Uterus (tissue), 2 donors: ENCODE data around the gene ZBED6.

Experiments used
- CTCF ChIP-seq, 4 experiments: fragments of 200-600 bp in 2 of 4; fragments of 450-650 bp in 2 of 4; sonication (generic) in 2 of 4; IDR thresholded peaks; one replicate each; pipeline ENCODE4 v1.5.1; 2016 to 2019; ENCODE audit warnings: antibody characterized with exemption in 4 of 4, mild to moderate bottlenecking in 2 of 4, moderate library complexity in 1 of 4
- POLR2A ChIP-seq, 2 donors: fragments of 450-650 bp; IDR thresholded peaks; one replicate each; pipeline ENCODE4 v1.6.1; 2016; ENCODE audit warnings: antibody characterized with exemption in 2 of 2, mild to moderate bottlenecking in 1 of 2, moderate library complexity in 1 of 2

DNA sequence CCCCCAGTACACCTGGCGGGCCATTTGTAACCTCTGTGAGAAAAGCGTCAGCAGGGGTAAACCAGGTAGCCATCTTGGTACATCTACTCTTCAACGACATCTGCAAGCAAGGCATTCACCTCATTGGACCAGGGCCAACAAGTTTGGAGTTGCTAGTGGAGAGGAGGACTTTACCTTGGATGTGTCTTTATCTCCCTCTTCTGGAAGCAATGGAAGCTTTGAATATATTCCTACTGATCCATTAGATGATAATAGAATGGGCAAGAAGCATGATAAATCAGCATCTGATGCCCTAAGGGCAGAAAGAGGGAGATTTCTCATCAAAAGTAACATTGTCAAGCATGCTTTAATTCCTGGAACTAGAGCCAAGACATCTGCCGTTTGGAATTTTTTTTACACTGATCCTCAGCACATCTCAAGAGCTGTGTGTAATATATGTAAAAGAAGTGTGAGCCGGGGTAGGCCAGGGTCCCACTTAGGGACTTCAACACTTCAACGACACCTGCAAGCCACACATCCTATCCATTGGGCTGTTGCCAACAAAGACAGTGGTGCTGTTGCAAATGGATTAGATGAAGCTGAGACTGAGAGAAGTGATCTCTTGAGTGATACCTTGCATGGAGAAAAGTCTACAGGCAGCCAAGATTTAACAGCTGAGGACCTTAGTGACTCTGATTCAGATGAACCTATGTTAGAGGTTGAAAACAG lies 2.7 kb downstream of the ZBED6 start:
- no peak for TF ChIP-seq CTCF (IDR thresholded peaks at IDR 0.05)
- no peak for TF ChIP-seq POLR2A (IDR thresholded peaks at IDR 0.05)
